Fibroblast of skin of scalp (primary cell): ENCODE data around the gene BTC. TPM values are rescaled to one million over a fixed set of nuclear protein-coding genes. Genes with fewer than 3 reads are reported as not detected.
"Not testable (repeated sequence)": the region's sequence is repeated elsewhere in the genome, so short reads cannot be mapped to it uniquely, and the experiment has no call there.

ENCODE experiments used
- DNase-seq: peaks from one replicate; pipeline ENCODE4 v3.0.0-alpha.2; 2013
- polyA plus RNA-seq, 2 experiments: library from polyadenylated mRNA; unstranded; fragments of 120-200 nt; gene quantifications; one replicate each; pipeline ENCODE4 v1.2.1, GENCODE V29; 2013; ENCODE audit not compliant: insufficient read length in 2 of 2

The BTC gene, protein sequence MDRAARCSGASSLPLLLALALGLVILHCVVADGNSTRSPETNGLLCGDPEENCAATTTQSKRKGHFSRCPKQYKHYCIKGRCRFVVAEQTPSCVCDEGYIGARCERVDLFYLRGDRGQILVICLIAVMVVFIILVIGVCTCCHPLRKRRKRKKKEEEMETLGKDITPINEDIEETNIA
- polyA plus RNA-seq (2013, experiment 1 of 2; ENCODE audit: insufficient read length) = not detected
- 0.09 TPM for polyA plus RNA-seq (2013, experiment 2 of 2; ENCODE audit: insufficient read length)

DNA sequence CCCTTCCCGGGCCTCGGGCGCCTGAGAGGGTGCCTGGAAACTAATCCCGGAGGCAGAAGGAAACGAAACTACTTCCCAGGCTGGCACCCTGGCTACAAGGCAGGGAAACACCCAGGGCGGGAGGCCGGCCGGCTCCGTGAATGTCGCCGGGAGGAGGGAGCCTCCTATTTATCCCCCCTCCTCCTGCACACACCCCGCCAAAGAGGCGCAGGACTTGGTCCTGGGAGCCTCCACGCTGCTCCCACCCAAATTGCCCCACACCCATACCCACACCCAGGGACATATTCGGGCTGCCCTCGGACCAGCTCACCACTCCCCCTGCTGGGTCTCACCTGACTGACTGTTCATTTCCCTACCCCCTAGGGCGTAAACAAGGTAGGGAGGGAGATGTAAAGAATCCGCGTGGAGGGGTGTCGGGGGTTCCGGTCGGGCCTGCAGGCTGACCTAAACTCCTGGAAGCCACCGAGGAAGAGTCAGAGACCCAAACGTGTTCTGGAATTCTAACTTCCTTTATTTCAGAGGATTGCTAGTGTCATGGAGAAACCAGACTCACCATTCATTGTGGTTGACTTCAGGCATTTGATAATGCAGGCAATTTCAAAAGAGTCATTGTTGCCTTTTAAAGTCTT is at the start of gene BTC:
Gene BTC (minus strand): TSS at position 142 of the 629 bp plus-strand sequence. CDS start 198 bp downstream, outside the sequence.
- no peak for DNase-seq

DNA sequence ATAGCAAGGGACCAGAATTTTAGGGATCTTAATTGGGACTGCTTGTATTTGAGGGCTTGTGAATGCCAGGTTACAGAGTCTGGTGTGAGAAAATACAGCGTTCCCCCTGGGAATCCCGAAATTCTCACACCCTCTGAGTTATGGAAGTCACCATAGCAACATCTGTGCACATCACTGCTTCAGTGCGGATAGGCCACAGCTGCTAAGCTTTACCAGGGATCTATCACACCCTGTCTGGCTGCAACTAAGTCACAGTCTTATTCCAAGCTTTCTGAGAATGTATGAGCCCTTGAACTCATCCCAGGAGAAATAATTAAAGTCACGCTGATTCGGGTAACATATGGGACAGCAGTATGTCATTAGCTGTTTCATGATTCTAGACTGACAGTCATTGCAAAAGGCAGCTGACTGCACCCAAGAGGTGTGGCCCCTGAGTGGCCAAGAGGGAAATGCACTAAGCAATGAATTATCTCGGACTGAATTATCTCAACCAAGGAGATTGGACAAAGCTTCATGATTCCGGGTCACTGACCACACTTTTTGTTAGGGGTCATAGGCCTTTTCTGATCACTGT is 46.7 kb upstream of the BTC start:
- DNase-seq = no peak

DNA sequence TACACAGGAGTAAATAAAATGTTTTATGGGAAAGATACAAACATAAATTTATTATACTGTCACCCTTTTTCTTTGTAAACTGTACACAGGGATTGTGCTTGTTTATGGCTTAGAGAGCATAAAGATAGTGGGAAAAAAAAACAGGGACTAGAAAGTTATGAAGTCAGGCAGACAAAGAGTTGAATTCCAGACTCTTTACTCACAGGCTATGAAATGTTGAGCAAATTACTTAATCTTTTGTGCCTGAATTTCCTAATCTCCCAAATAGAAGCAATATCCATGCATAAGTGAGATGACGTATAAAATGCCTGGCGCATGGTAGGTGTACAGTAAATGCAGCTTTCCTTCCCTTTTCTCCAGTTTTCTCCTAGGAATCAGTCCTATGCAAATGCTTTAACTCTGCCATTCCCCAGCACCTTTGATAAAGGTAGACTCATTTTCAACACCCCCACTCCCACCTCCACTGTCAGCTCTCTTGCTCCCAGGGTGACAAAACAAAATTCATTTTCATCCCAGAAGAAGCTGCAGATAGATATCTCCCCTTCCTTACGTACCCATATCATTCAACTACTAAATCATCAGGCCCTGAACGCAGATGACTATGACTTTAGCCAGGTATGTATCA is 44.5 kb upstream of the BTC start:
- DNase-seq = peak; percentile 14

DNA sequence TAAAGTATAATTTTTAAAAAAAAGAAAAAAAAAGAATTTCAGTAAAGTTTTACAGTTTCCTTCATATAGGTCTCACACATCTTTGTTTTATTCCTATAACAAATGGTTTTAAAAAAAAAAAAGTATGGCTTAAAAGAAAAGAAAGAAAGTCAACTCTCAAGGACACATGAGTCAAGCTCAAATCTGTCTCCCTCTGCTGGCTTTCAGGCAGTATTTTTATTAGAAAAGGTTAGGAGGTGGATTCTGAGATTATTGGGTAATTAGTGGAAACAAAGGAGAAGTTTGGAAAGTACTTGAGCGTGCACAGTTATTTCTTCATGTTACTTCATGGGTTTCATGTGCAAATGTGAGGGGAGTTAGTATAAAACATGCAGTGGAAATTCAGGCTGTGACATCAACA is 36.6 kb upstream of the BTC start:
- no peak for DNase-seq

DNA sequence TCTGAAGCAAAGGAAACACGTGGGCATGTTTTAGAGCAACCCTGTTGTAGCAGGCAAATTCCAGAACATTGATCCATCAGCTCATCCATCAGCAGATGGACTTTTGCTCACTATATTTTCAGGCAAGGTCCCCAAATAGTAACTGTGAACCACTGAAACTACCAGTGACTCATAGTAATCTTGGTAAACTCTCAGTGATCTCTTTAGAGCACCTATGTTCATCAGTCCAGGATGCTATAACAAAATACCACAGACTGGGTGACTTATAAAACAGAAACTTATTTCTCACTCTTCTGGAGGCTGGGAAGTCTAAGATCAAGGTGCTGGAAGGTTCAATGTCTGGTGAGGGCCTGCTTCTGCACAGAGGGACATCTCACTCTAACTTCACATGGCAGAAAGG is 28.9 kb upstream of the BTC start:
- DNase-seq = no peak

DNA sequence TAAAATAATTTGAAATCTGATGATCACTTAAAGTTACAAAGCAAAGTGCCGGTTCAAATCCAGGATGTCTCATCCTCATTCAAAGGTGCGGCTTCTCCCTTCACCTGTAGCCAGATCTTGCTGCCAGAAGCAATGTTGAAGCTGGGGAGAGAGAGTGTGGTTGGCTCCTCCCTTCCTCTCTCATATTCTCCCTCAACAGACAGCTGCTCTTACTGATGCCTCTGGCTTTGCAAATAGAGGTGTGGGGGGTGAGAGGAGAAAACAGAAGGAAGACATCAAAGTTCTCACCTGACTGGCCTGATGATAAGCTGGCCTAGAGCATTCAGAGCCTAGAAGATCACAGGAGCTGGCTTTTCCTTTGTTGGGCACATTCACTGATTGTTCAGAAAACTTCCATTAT is 28.3 kb upstream of the BTC start:
- DNase-seq = no peak

DNA sequence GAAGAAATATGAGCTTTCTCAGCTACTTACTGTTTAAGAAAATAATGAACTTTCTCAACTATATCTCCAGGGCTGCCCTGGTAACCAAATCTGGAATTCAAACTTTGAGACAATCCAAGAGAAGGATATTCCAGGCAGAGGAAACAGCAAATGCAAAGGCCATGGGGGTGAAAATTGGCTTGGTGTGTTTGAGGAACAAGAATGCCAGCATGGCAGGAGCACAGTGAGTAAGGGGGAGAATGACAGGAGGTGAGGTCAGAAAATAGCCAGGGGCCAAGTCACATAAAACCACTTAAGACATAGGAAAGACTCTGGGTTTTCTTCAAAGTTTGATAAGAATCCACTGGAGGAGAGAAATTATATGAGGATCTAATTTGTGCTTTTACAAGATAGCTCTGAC is 27.2 kb upstream of the BTC start:
- no peak for DNase-seq

DNA sequence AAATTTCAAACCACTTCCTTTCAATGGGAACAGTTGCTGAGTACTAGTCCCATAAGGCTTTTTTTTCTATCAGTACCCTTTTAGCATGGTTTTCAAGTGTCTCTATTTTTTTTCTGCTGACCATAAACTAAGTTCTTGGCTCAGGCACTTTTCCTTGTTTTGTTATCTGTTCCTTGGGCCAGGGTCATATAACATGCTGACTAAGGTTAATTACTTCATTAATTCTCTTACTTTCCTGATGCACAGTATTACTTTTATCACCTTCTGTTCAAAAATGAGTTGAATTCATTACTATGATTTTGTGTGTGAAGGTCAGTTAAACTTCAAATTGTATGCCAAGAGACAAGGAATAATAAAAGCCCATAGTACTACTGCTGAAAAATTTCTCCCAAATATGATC is 19.7 kb upstream of the BTC start:
- DNase-seq = no peak

DNA sequence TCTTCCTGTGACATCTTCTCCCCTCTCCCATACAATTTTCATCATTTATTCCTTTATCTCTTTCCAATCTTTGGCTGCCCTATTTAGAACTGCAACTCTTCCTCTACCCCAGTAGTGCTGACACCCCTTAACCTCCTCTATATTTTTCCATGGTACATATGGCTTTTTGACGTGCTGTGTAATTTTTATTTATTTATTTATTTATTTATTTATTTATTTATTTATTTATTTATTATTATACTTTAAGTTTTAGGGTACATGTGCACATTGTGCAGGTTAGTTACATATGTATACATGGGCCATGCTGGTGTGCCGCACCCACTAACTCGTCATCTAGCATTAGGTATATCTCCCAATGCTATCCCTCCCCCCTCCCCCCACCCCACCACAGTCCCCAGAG is 17.7 kb upstream of the BTC start:
- DNase-seq = not testable (repeated sequence)

DNA sequence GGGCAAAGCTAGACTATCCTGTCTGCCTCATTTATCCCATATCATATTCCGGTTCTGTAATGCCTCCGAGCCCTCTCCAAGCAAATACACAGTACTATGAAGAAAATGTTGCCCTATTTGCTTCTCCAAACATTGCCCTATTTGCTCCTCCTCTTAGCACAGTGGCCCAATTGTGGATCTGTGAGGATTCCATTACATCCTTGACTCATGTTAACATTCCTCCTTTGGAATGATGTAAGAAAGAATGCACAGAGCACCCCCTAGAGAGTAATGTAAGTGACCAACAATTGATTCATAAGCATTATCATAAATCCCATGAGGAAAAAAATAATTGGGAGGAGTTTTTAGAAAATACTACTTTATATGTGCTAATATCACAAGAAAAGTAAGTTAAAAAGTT is 11.3 kb upstream of the BTC start:
- DNase-seq = peak; percentile 73

DNA sequence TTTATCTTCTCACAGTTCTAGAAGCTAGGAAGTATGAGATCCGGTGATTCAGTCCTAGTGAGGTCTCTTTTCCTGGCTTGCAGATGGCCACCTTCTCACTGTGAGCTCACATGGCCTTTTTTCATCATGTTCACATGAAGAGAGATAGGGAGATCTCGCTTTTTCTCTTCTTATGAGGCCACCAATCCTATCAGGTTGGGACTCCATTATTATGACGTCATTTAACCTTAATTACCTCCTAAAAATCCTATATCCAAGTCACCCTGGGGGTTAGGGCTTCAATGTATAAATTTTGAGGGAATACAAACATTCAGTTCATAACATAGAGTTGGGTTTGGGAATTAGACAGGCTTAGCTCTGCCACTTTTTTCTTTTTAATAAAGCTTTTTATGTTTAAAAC is 6.0 kb upstream of the BTC start:
- no peak for DNase-seq

DNA sequence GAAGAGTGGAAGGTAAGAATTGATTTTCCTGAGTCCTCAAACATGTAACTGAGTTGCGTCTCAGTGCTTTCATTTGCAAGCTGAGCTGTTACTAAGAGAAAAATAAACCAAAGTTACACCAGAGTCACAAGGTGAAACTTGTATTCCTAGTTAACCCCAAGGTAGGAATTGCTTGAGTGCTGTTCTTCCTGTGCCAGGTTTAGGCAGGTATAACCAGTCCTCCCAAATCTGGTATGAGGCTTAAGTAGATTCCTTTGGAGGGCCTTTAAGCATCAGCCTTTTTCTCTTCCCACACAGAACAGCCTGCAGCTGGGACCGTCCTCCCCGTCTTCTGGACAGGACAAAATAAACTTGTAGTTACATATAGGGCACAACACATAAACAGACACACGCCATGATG is 2.3 kb upstream of the BTC start:
- no peak for DNase-seq

DNA sequence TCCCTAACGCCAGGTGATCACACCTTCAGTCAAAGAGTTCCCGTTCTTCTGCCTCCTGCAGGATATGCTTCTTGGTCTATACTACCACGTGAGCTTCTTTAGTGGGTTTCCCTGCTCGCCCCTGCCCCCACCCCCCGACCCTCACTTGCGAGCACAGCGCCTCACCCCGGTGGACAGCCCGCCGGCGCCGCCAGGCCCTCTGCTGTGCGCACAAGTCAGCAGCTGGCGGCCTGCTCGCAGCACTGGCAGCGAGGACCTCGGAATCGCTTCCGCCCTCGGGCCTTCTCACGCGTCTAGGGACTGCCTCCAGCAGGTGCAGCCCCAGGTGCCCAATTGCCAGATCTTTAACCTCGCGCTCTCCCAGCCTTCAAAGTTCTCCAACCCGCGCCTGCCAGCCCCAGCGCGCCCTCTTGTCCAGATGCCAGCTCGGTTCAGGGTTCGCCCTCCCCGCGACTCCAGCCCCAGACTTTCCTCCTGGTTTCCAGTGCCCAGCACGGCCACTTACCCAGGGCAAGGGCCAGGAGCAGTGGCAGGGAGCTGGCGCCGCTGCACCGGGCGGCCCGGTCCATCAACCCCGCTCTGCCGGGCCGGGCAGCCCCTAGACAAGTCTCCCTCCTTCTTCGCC is 454 bp downstream of the BTC start:
- DNase-seq = no peak

DNA sequence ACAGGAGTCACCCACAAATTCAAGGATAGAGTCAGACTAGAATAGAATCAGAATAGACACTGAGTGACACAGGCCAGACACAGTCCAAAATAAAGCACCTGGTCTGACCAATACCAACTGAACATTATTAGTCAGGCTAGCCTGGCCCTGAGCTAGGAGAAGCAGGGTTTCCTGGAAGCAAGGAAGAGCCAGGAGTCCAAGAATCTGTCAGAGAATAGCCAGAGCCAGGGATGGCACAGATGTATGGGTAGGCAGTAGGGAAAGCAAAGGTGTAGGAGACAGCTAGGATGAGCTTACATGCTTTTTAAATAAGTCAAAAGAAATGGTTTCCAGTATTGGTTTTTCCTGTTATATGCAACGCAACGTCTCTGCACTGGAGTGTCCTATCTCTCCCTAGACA is 3.7 kb downstream of the BTC start:
- DNase-seq = no peak

DNA sequence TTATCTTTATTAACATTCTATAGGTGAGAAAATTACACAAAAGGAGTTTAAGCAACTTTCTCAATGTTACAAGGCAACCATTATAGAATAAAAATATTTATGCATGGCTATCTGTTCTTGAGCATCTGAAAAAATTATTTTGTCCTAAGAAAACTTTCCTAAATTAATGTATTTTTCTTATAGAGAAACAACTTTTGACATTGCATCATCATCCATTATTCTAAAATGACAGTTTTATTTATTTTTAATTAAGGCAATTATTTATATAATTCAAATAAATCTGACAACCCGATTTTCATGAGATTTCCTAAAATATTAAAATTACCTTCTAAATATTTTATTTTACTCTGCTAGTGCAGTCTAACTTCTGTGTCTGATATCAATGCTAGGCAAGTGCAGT is 4.8 kb downstream of the BTC start:
- no peak for DNase-seq

DNA sequence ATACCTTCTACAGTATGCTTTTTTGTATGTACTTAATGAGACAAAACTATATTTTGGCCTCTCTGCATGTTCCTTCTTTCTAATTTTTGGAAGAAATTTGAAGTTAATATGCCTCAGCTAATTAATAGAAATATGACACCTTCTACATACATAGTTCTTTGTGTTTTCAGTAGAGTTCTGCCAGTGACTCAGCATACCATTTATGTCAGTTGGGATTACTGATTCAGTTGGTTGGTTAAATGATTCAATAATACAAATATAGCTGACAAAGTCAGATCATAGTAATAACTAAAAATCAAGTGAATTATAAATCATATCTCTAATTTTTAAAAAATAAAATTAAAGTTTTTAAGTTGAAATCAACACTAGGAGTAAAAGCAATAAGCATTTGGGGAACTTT is 16.8 kb downstream of the BTC start:
- DNase-seq = no peak

DNA sequence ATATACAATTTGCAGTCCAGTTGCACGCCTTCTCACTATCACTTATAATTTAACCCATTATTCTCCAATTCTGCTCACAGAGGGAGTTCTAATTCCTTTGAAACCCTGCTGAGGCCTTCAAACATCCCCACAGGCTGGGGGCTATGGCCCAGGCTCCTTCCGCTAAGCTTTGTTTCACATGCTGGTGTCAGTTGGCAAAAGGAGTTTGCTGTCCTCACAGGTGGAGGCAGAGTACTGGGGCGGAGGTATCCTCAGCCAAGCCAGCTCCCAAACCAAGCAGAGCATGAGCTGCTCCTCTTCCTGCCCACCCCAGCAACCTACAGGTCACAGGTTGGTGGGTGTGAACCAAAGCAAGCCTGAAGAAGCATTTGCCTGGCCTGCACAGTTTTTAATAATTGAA is 21.5 kb downstream of the BTC start:
- DNase-seq = no peak

DNA sequence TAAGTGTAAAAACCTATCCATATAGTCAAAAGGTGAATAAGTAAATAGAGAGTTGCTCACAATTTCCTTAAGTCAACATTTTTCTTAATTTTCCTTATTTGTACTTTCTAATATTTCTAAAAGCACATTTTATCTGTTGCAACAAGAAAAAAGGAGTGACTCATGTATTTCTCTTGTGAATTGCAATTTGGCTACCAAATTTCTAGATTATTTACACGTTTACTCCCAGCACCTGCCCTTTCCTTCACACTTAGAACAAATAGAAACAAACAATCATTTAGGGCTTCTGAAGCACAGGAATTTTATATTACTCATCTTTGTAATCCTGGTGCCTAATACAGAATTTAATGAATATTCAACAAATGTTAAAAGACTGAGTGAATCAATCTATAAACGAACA is 22.2 kb downstream of the BTC start:
- no peak for DNase-seq

DNA sequence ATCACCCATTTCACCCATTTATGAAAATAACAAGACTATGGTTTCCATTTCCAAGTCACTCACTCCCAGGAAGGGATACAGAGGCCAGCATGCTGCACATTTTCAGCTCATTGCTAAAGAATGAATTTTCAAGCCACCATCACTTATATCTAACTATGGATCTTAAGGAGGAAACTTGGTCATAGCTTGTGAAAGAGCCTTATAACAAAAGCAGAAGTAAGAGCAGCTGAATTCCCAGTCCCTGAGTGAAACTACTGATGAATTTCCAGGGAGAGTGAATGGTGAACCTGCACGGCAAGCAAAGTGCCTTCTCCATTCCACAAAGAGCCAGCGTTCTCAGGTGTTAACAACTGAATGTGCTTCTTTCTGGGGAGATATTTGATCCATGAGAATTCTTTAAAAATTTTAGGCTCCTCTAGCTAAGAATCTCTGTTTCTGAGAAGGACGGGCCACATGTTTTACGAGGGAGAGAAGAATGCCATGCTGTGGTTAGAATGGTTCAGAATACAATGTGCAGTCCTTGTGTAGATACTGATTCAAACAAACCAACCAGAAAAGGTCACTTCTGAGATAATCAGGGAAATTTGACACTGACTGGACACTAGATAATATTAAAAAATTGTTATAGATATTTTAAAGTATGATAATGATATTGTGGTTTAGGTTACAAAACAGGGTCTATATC is 24.0 kb downstream of the BTC start:
- no peak for DNase-seq

DNA sequence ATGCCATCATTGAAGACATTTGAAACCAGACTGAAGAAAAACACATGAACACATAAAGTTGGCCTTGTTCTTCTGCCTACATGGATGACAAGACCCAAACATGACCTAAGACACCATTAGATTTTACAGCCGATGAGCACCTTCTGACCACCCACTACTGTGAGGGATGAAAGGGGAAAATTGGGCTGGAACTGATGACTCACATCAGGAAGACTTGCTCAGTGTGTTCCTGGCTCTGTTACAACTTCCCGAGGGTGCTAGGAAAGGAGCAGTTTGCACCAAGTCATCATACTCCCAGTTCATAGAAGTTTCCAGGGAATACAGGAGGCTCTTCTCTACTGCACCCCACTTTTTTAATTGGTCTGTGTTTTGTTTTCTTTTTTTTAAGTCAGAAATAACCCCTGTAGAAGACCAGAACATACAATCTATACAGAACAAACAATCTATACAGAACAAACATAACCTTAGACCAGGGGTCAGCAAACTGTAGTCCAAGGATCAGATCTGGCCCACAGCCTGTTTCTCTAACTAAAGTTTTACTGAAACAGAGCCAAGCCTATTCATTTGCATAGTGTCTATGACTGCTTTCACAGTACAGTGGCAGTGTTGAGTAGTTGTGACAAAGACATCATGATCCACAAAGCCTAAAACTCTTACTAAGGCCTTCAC is 25.3 kb downstream of the BTC start:
- peak; percentile 7 for DNase-seq

DNA sequence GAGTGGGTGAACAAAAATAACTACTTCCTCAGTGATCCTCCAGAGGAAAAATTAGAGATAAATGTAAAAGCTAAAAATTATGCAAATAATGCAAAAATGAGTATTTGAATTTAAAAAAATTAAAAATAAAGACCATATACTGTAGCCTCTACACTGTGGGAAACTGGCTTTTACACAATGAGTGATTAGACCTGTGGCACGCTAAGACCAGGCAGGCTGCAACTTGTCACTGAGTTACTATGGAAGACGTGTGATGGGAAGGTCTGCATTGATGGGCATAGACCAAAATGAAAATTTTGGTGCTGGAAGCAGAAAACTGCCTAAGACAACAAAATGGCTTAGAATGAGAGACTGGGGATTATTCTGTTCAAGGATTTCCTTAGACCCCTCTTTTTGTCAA is 30.2 kb downstream of the BTC start:
- DNase-seq = no peak

DNA sequence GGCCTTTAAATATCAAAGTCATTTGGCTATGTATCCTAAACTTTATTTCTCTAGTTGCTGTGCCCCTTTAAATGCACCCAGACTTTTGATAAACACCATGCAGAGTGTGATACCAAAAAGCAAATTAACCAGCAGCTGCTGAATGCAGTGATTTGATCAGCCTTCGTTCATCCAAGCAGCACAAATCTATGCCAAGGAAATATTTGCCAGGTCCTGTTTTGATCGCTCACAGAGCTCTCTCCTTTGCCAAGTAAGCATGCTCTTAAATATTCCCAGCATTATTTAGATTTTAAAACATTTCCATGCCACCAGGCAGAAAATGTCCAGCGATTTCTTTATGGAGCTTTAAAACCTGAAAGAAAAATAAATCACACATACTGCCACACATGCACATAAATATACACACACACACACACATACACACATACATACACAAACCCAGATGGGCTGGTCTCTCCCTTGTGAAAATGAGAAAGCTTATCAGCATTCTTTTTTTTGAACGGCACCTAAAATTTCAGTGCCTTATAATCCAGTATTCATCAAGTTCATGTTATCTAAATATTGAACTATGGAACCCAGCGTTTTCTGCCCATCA is 35.7 kb downstream of the BTC start:
- no peak for DNase-seq
